Chondrocyte (in vitro differentiated cells): ENCODE data around the gene FAM185A. TPM values are rescaled to one million over a fixed set of nuclear protein-coding genes. Genes with fewer than 3 reads are reported as not detected.

Source experiments
- DNase-seq: peaks from one replicate; pipeline ENCODE4 v3.0.0; 2021; ENCODE audit warnings: mixed read lengths, low spot score
- H3K27ac Mint-ChIP-seq: one replicate; pipeline ENCODE4 v1.8.0; 2021; ENCODE audit warnings: mild to moderate bottlenecking, moderate library complexity, mixed read lengths; ENCODE audit not compliant: unreplicated experiment
- H3K27me3 Mint-ChIP-seq: 2 replicates; pipeline ENCODE4 v1.8.0; 2021; ENCODE audit warnings: low read depth, mixed read lengths
- H3K36me3 Mint-ChIP-seq: 2 replicates; pipeline ENCODE4 v1.8.0; 2021; ENCODE audit warnings: low read depth, mixed read lengths
- H3K4me1 Mint-ChIP-seq: 2 replicates; pipeline ENCODE4 v1.8.0; 2021; ENCODE audit warnings: low read depth, mild to moderate bottlenecking, mixed read lengths
- H3K4me3 Mint-ChIP-seq: one replicate; pipeline ENCODE4 v1.8.0; 2021; ENCODE audit warnings: mild to moderate bottlenecking, moderate library complexity, mixed read lengths; ENCODE audit not compliant: unreplicated experiment
- H3K9me3 Mint-ChIP-seq: 2 replicates; pipeline ENCODE4 v1.8.0; 2021; ENCODE audit warnings: low read depth, mixed read lengths
- total RNA-seq: library from RNA; stranded (reverse); gene quantifications from 3 replicates; pipeline ENCODE4 v1.2.1, GENCODE V29; 2021
- TF ChIP-seq, protein P1 (sequence below): fragments of 200-600 bp; sonication (generic); IDR thresholded peaks from 2 replicates; pipeline ENCODE4 v1.5.0; 2021; ENCODE audit warnings: antibody characterized with exemption, mild to moderate bottlenecking, moderate library complexity

The FAM185A gene
- total RNA-seq, 1 donor from 2014 or later = 5.6 TPM

DNA sequence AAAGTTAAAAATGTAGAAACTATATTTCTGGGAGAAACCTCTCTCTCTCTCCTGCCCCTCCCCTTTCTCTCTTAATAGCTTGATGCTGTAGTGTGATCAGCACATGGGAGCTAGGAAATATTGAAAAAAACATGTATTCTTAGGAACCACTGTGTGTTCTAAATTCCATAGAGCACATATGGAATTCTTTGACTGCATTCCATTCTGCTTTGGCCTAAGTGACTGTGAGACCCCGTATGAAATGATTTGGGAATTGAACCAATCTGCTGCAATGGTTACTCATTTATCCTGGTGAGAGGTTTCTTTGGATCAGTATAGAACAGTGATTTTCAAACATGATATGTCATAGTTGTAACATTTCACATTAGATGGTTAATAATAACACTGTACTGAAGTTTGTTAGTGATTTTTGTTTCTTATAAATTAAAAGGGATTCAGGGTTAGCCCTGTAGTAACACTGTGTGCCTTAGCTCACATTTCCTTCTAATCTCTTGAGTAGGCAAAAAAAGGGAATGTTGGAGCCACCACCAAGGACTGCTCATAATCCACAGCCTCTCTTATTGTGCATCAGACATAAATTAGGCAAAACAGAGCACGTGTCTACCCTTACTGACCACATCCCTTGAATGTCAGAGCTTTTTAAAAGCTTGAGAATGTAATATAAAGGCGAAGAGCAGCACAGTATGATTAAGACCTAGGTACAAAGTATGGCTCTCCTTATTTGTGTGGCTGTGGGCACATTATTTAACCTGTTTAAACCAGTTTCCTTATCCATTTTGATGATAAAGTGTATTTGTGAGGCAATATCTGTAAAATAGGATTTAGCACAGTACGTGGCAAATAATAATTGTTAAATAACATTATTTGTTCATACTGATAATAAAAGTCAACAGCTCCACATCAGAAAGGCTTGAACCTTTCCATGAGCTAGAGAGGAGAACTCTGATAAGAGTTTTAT, 69.1 kb downstream of the FAM185A start:
- DNase-seq = no peak
- TF ChIP-seq, protein P1, sequence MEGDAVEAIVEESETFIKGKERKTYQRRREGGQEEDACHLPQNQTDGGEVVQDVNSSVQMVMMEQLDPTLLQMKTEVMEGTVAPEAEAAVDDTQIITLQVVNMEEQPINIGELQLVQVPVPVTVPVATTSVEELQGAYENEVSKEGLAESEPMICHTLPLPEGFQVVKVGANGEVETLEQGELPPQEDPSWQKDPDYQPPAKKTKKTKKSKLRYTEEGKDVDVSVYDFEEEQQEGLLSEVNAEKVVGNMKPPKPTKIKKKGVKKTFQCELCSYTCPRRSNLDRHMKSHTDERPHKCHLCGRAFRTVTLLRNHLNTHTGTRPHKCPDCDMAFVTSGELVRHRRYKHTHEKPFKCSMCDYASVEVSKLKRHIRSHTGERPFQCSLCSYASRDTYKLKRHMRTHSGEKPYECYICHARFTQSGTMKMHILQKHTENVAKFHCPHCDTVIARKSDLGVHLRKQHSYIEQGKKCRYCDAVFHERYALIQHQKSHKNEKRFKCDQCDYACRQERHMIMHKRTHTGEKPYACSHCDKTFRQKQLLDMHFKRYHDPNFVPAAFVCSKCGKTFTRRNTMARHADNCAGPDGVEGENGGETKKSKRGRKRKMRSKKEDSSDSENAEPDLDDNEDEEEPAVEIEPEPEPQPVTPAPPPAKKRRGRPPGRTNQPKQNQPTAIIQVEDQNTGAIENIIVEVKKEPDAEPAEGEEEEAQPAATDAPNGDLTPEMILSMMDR = no peak
- no peak overlapping the region for H3K4me3 Mint-ChIP-seq
- no peaks in the 10 kb centered on the region for H3K9me3 Mint-ChIP-seq
- H3K36me3 Mint-ChIP-seq = peaks cover 7% of the 10 kb centered on the region
- H3K4me1 Mint-ChIP-seq = peaks cover 12% of the 10 kb centered on the region
- H3K27me3 Mint-ChIP-seq = no peaks in the 10 kb centered on the region
- H3K27ac Mint-ChIP-seq = no peak overlapping the region

DNA sequence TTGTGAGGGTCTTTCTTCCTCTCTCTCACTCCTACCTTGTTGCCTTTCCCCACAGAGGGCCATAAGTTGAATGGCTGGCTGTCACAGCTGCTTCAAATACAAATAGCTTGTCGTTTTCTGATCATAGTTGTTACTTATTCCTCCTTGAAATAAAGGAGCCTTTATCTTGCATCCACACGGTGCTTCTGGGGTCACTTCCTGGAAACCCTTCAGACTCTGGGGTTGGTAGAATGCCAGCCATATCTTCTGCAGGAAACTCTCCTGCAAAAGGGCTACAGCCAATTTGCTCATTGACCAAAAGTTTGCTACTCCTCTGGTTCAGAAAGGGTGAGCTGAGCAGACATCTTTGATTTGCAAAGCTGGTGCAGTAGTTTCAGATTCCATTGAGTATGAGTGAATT, 70.4 kb downstream of the FAM185A start:
- H3K9me3 Mint-ChIP-seq = no peaks in the 10 kb centered on the region
- no peak overlapping the region for H3K27ac Mint-ChIP-seq
- peaks cover 19% of the 10 kb centered on the region for H3K4me1 Mint-ChIP-seq
- no peaks in the 10 kb centered on the region for H3K27me3 Mint-ChIP-seq
- H3K36me3 Mint-ChIP-seq = peaks cover 9% of the 10 kb centered on the region
- TF ChIP-seq, protein P1 = no peak
- DNase-seq = no peak
- no peak overlapping the region for H3K4me3 Mint-ChIP-seq

DNA sequence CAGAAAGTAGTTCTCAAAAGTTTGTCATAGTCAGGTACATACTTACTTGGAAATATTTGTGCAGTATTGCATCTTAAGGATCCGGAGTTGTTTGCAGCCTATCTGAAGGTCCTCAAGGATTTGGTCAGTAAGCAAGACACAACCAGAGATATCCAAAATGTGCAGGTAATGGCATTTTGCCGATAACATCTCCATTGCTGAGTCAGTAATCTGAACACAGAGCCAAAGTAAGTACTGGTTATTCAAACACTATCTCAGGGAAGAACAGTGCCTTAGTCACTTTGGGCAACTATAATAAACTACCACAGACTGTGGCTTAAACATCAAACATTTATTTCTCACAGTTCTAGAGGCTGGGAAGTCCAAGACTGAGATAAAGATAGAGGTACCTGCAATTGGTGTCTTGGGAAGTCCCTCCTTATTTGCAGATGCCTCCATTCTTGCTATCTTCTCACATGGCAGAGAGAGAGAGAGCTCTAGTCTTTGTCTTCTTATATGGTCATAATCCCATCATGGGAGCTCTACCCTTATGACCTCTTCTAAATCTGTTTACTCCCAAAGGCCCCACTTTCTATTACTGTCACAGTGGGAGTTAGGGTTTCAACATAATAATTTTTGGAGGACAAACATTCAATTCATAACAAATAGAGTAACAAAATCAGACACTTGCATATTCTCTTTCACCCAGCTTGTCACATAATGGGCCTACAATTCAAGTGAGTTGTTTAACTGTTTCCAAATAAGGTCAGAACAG, 73.4 kb downstream of the FAM185A start:
- TF ChIP-seq, protein P1 = no peak
- Mint-ChIP-seq H3K9me3 (no peaks in the 10 kb centered on the region), H3K27ac (no peak overlapping the region), H3K36me3 (peaks cover 7% of the 10 kb centered on the region), H3K27me3 (no peaks in the 10 kb centered on the region), H3K4me3 (no peak overlapping the region), H3K4me1 (peaks cover 17% of the 10 kb centered on the region)
- DNase-seq = no peak

DNA sequence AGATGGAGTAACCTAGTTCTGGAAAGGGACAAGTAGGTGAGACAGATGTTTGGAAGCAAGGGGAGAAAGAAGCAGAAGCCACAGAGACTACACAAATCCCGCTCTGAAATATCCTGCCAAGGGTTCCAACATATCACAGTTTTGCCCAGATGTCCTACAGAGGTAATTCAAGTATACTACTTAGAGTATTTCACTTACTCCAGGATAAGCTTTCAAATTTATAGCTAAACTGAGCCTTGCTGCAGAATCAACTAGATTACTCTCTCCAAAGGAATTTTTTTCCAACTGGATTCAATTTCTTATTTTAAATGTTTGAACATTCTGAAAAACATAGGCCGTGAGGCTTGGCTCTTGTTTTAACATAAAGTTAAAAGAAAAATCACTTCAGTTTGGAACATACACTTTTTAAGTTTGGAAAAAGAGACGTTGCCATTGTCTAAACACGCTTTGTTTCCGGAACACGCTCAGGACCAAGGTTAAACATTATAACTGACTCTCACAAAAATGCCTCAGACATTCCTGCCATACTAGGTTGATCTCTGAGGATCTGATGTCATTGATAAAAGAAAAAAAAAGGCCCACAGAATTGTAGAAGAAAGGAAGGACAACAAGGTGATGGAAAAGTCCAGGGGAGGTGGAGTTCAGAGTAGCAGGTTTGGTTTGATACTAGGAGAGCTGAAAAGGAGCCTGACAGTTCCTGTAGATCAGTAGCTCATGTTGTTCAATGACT, 74.8 kb downstream of the FAM185A start:
- Mint-ChIP-seq H3K27ac (peak overlapping the region; percentile 61), H3K4me1 (peaks cover 8% of the 10 kb centered on the region), H3K36me3 (peaks cover 4% of the 10 kb centered on the region), H3K27me3 (no peaks in the 10 kb centered on the region), H3K9me3 (no peaks in the 10 kb centered on the region), H3K4me3 (no peak overlapping the region)
- TF ChIP-seq, protein P1 = no peak
- no peak for DNase-seq

DNA sequence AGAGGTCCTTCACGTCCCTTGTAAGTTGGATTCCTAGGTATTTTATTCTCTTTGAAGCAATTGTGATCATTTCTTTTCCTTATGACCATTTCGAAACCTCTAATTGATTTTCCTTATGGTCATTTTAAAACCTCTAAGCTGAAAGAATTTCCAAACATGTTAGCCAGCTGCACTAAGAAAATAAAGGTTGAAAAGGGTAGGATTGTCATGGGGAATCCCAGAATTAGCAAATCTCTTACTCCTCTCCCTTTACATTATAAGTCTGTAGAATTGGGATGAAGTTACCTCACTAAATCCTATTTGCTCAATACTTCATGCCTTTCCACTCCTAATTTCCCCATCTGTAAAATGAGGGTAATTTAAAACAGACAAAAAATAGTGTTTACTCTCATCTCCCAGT, 79.5 kb downstream of the FAM185A start:
- Mint-ChIP-seq H3K4me3 (no peak overlapping the region), H3K36me3 (peaks cover 14% of the 10 kb centered on the region), H3K27ac (no peak overlapping the region), H3K27me3 (no peaks in the 10 kb centered on the region), H3K4me1 (peaks cover 13% of the 10 kb centered on the region), H3K9me3 (no peaks in the 10 kb centered on the region)
- DNase-seq = no peak
- TF ChIP-seq, protein P1 = no peak
